ENCODE results near the gene TXN.
"Not testable (repeated sequence)": the region's sequence is repeated elsewhere in the genome, so short reads cannot be mapped to it uniquely, and the experiment has no call there.

Gene TXN

DNA sequence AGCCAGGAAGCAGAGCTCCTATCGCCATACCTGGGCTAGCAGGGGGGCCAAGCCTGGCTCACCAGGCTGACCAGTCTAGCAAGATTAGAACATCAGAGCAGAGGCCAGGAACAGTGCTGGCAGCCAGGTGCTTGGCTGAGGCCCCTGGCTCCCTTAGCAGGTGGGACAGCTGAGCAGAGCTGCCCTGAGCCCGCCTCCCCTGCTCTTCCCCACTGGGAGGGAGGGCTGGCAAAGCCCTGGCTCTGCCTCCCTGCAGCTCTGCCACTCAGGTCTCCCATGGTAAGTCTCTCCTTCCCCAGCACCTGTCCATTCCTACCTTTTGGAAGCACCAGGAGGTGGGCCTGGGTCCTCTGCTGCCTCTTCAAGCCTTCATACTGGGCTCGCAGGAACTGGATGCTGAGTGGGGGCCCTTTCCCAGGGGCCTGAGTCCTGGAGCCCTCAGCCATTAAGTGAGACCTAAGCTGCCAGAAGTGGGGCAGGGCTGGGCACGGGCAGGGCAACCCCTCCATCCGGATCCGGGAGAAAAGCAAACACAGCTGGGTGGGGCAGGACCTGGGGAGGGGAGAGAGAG, 49.2 kb downstream of the TXN start:
- no peak for FAIRE-seq

DNA sequence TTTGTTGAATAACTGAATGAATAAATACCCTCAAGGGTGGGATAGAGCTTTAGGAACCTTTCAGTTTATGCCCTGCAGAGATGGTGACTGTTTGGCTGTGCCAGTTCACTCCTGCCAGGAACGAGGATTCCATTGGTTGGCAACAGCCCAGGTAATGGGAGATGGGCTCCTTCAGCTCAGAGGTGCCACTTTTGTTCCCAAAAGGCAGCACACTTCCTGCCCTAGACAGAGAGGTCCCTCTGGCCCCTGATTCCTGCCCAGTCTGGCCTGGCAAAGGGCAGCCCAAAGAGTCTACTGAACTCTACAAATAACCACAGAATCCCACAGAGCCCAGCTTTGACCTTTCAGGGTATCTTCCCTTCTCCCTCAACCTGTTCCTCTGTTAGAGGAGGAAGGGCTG, 49.9 kb downstream of the TXN start:
- no peak for FAIRE-seq

DNA sequence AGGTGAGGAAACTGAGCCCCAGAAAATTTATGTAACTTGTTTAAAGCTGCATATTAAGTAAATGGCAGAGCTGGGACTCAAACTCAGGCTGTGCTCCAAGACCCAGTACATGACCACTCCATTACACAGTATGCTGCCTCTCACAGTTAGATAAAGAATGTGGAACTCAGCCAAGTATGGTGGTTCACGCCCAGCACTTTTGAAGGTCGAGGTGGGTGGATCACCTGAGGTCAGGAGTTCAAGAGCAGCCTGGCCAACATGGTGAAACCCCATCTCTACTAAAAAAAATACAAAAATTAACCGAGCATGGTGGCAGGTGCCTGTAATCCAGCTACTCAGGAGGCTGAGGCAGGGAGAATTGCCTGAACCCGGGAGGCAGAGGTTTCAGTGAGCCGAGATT, 50.7 kb downstream of the TXN start:
- not testable (repeated sequence) for FAIRE-seq

DNA sequence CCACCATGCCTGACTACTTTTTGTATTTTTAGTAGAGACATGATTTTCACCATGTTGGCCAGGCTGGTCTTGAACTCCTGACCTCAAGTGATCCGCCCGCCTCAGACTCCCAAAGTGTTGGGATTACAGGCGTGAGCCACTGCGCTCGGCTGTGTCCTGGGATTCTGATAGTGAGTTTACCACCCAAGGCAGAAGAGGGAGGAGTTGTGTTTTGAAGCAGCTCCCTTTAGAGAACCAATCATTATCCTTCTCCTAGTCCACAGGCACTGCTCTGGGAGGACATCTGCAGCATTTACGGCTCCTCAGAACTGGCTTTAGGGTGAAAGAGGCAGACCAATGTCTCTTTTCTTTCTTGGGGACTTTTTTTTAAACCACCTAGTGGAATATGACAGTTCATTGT, 54.1 kb downstream of the TXN start:
- no peak for FAIRE-seq

DNA sequence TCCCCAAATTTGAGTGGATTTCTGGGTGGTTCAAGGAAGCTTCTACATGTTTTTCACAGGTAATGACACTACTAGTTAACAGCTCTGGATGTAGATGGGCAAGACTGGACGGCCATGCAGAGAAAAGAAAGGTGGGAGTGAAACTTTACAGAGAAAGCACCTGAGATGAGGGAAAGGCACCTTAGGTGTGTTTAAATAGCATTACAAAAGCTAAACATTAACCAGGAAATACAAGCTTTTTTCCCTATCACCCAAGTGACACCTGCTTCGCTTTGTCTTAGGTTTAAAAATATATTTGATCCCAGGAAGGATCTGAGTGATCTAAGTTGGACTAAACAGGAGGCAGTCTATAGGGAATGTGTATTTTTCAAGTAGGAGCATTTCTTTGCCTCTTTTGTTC, 56.7 kb downstream of the TXN start:
- FAIRE-seq, result no peak

DNA sequence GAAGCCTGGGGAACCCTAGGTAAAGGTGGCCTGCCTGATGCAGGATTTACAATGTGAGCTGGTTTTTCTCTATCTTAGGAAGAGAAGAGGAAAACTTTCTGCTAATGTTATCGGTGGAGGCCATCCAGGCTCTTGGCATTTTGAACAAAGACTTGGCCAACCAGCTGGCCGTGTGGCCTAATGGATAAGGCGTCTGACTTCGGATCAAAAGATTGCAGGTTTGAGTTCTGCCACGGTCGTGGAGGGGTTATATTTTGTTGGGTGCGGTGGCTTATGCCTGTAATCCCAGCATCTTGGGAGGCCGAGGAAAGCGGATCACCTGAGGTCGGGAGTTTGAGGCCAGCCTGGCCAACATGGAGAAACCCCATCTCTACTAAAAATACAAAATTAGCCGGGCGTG, 58.0 kb downstream of the TXN start:
- no peak for FAIRE-seq

DNA sequence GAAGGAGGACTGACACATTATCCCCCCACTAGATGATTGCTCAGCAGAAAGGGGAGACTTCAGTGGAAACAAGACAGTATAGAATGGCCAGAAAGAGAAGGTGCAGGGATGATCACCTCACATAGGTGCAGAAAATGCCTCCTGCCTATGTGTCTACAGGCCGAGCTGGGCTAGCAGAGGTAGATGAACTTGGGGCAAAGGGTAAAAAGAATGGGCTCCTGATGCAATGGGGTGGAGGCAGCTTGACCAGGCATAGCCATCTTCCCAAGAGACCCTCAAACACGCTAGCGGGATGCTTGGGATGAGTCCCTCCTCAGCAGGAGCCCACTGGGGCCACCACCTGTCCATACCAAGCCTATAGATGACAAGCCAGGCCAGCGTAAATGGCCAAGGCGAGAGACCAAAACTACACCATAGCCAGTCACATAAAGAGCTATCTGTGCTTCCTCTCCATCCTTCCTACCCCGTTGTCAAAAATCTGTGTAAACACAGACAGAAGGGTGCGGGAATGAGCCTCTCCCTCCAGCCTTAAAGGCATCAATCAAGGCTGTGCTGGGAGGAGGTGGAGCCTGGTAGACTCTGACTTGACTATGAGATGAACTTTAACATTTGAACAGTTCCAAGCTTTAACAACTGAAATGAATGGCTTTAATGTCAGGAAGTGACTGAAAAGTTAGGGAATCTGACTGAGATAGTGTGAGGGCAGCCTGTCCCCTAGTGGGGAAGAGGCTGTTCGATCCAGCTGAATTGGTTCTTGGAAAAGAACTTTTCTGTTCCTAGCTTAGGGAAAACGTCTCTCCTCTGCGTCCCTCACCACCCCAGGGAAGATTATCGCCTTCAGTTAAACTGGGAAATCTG, 58.7 kb downstream of the TXN start:
- no peak for FAIRE-seq

DNA sequence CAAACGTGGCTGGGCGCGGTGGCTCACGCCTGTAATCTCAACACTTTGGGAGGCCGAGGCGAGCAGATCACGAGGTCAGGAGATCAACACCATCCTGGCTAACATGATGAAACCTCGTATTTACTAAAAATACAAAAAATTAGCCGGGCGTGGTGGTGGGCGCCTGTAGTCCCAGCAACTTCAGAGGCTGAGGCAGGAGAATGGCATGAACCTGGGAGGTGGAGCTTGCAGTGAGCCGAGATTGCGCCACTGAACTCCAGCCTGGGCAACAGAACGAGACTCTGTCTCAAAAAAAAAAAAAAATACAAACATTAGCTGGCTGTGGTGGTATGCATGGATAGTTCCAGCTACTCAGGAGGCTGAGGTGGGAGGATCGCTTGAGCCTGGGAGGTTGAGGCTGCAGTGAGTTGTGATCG, 60.2 kb downstream of the TXN start:
- not testable (repeated sequence) for FAIRE-seq
